Stimulated activated memory B cell treated with anti-CD40 and anti-IgM and Interleukin-4, amounts not matched to agents 10 μg/mL and 1 μg/mL and 100 μg/mL, for 72 hours (primary cell): ENCODE results near the gene C1orf216.

ENCODE experiments used
- ATAC-seq: fragments of 150-1000 bp; cut with Tn5 transposase; 2 replicates; pipeline ENCODE4 v1.10.0; 2021
- H3K27ac Mint-ChIP-seq: one replicate; pipeline ENCODE4 v1.8.0; 2022; ENCODE audit warnings: mild to moderate bottlenecking, mixed read lengths
- H3K27me3 Mint-ChIP-seq: one replicate; pipeline ENCODE4 v1.8.0; 2022; ENCODE audit warnings: mixed read lengths
- H3K36me3 Mint-ChIP-seq: one replicate; pipeline ENCODE4 v1.8.0; 2022; ENCODE audit warnings: mixed read lengths
- H3K4me1 Mint-ChIP-seq: one replicate; pipeline ENCODE4 v1.8.0; 2022; ENCODE audit warnings: mixed read lengths
- H3K4me3 Mint-ChIP-seq: one replicate; pipeline ENCODE4 v1.8.0; 2022; ENCODE audit warnings: mild to moderate bottlenecking, moderate library complexity, mixed read lengths
- H3K9me3 Mint-ChIP-seq: one replicate; pipeline ENCODE4 v1.8.0; 2022; ENCODE audit warnings: mixed read lengths

C1orf216 gene

DNA sequence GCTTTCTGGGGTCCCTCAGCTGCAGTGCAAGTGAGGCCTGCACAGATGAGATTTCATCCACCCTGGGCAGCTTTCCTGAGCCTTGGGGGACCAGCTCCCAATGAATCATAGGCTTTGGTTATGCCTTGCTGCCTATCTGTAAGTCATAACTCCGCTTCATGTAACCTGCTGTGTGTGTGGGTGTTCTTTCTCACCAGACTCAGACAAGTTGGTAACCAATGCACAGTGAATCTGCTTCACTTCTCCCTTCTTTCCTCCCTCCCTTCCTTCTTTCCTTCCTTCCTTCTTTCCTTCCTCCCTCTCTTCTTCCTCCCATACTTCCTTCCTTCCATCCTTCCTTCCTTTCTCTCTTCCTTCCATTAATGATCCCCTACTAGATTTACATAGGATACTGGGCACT, 42.9 kb downstream of the C1orf216 start:
- Mint-ChIP-seq H3K4me1 (no peaks in the 10 kb centered on the region), H3K9me3 (no peaks in the 10 kb centered on the region), H3K4me3 (no peak overlapping the region), H3K27me3 (peaks cover 29% of the 10 kb centered on the region), H3K36me3 (no peaks in the 10 kb centered on the region), H3K27ac (no peak overlapping the region)
- ATAC-seq: no peak

DNA sequence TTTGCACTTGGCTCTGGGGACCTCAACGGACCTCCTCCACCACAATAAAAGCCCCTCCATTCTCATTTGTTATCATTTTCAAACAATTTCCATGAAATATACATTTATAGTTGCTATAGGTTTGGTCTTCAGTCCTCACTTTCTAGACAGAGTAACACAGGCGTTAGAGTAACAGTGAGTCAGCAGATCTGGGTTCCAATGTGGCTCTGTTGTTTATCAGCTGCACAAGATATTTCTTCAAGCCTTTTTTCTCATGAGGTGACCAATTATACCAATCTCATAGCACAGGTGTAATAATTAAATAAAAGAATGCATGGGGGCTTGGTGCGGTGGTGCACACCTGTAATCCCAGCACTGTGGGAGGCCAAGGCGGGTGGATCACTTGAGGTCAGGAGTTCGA, 44.6 kb downstream of the C1orf216 start:
- no peak for ATAC-seq
- Mint-ChIP-seq H3K4me1 (no peaks in the 10 kb centered on the region), H3K36me3 (no peaks in the 10 kb centered on the region), H3K9me3 (no peaks in the 10 kb centered on the region), H3K27me3 (peaks cover 19% of the 10 kb centered on the region), H3K4me3 (no peak overlapping the region), H3K27ac (no peak overlapping the region)

DNA sequence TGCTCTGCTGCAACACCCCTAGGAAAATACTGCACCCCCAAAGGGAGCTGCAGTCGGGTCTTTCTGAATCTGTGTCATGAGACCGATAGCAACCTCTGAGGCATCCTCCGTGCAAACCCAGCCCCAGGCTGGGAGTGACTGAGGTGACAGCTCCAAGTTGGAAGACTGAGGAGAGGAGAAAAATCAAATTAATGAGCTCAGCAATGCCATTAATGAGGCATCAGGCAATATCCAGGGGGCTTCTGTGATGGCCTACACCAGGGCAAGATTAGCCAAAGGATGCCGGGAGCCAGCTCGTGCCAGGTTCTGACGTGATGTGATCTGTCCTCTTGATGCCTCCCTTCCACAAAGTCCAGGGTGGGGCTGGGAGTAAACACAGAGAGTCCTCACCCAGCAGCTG, 46.6 kb downstream of the C1orf216 start:
- Mint-ChIP-seq H3K4me1 (no peaks in the 10 kb centered on the region), H3K27ac (no peak overlapping the region), H3K4me3 (no peak overlapping the region), H3K36me3 (no peaks in the 10 kb centered on the region), H3K9me3 (no peaks in the 10 kb centered on the region), H3K27me3 (peaks cover 24% of the 10 kb centered on the region)
- no peak for ATAC-seq

DNA sequence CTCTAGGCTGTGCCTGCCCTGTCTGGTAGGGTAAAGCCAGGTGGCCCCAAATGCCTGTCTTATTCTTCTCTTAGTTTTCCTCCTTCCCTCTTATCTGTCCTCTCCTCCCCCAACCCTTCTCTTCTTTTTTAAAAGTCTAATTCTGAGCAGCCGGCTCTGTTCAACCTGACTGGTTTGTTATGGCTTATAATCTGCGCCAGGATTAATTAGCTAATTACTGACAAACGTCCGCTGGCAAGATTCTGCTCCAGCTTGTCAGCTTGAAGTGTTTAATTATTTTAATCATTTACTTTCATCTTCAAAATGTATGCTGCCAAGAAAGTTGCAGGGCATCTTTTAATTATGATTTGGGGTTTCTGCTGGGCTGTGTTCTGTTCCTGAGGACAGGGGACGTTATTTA, 50.2 kb downstream of the C1orf216 start:
- no peak for ATAC-seq
- H3K27ac Mint-ChIP-seq: no peak overlapping the region

DNA sequence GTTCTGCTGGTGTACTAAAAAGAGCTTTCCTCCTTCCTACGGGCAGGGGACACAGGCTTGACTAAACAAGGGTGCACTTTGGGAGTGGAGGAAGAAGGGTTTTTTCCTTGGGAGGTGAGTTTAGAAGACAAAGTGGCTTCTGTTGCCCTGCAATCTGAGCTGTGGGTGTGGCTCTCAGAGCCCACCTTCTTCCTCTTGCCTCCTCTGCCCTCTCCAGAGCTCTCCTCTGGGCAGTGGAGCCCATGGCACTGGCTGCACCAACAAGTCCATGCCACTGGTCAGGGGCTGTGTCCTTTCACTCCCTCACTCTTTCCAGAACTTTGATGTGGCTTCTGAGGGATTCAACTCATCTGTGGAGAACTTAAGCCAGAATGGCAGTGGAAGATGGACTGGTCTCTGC, 51.8 kb downstream of the C1orf216 start:
- Mint-ChIP-seq H3K27me3 (peaks cover 27% of the 10 kb centered on the region), H3K4me3 (no peak overlapping the region), H3K4me1 (no peaks in the 10 kb centered on the region), H3K27ac (no peak overlapping the region), H3K36me3 (no peaks in the 10 kb centered on the region), H3K9me3 (no peaks in the 10 kb centered on the region)
- ATAC-seq: no peak

More for the DNA sequence above, 50.2 kb downstream of the C1orf216 start:
- H3K9me3 Mint-ChIP-seq: no peaks in the 10 kb centered on the region
- H3K4me1 Mint-ChIP-seq: no peaks in the 10 kb centered on the region
- H3K27me3 Mint-ChIP-seq: peaks cover 38% of the 10 kb centered on the region
- H3K36me3 Mint-ChIP-seq: no peaks in the 10 kb centered on the region
- H3K4me3 Mint-ChIP-seq: no peak overlapping the region

DNA sequence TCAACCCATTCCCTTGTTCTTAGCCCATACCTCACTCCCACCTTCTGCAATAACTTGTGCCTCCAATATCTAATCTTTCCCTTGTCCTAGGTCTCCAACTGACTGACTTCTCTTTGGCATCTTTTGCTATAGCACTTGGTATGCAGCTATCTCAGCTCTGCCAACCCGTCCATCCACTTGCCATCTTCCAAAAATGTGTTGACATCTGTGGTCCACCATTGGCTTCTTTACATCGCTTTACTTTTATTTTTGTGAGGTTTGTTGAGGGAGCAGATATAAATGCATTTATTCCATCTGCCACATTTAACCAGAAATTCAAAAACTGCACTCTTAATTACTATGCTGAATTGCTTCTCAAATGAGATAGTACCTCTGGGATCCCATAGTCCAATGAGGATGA, 52.5 kb downstream of the C1orf216 start:
- Mint-ChIP-seq H3K27me3 (peaks cover 20% of the 10 kb centered on the region), H3K9me3 (no peaks in the 10 kb centered on the region), H3K4me1 (no peaks in the 10 kb centered on the region), H3K27ac (no peak overlapping the region), H3K4me3 (no peak overlapping the region), H3K36me3 (no peaks in the 10 kb centered on the region)
- no peak for ATAC-seq
